Measurements from ENCODE around the gene B4GALT2. TPM values are rescaled to one million over a fixed set of nuclear protein-coding genes. Genes with fewer than 3 reads are reported as not detected.
A peak's percentile ranks its signal among the peaks of the same experiment; 100 is the strongest.

Gene B4GALT2
- total and polyA plus RNA-seq, 9 of the 15 experiments (the other 6 are each of a cell fraction or from before 2014, with no cell fraction given), result 1.3 to 86.8 (median 43.8) TPM

DNA sequence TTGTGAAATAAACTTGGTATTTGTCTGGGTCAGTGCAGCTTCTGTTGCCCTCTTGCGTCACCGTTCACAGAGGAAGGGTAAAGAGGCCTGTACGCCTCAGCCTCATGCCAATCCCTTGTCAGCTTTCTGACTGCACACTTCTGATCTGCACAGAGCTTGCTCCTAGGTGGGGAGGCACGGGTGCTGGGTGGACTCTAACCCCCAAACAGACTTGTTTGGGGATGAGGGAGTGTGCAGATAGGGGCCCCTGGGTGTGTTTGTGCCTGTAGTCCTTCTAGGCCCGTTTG, 803 bp upstream of the B4GALT2 start:
- peaks cover 65% of the 10 kb centered on the region for H3K36me3 ChIP-seq (ENCODE audit: control insufficient read depth, insufficient read depth, low read length)
- H3K9me1 ChIP-seq (ENCODE audit: control insufficient read depth, insufficient read depth, low read length), result peaks cover 21% of the 10 kb centered on the region
- ChIA-PET CTCF (ENCODE audit: low intra/inter-chr PET ratio) (no interaction called here), POLR2A (interaction anchor here (0.6 to 1.8 kb wide), 9 partner anchors 11 to 654 kb away, joined by 3 to 10 read pairs (median 3); partner anchors contain the start of gene CCDC24)
- peaks cover 81% of the 10 kb centered on the region for H3K79me2 ChIP-seq (ENCODE audit: control insufficient read depth, insufficient read depth, low read length)
- H3K27ac ChIP-seq (ENCODE audit: extremely low read depth, low read depth, low read length), result peak overlapping the region; percentile 54; the same call in 1 of the 3 replicates
- no peaks in the 10 kb centered on the region for H3K9me3 ChIP-seq (replicated peaks; ENCODE audit: control insufficient read depth, insufficient read depth, low read depth, low read length)
- in situ Hi-C loops (cut with MboI), result no loop called here
- H3K27me3 ChIP-seq (ENCODE audit: control insufficient read depth in 2 of 2, insufficient read depth in 2 of 2, low read length in 2 of 2), result no peaks in the 10 kb centered on the region
- peaks cover 33% of the 10 kb centered on the region for H4K20me1 ChIP-seq (replicated peaks; ENCODE audit: control insufficient read depth, insufficient read depth, low read length)
- ATAC-seq (no peak), DNase-seq (ENCODE audit: extremely low read depth in 1 of 4, low spot score in 3 of 4) (no peak), FAIRE-seq (no peak)
- peak overlapping the region; percentile 62 to 97; a peak in 3 of 4 replicates for H3K9ac ChIP-seq (ENCODE audit: insufficient read depth in 1 of 2, low read depth in 2 of 2, low read length in 2 of 2)
- H3K4me3 ChIP-seq, result peak overlapping the region; percentile 58
- intact Hi-C loops (cut with micrococcal nuclease), result no loop called here
- peak overlapping the region; percentile 79 for H3K4me2 ChIP-seq (ENCODE audit: insufficient read depth, low read length)
- BruUV-seq (replicated peaks), result no TSS peak
- no peak overlapping the region for H2AFZ ChIP-seq (ENCODE audit: low read depth, low read length)
- 64% methylated on average over 5 of the region's 5 CpGs for WGBS (ENCODE audit: insufficient coverage, low coverage, missing lambda C conversion rate)
- H3K4me1 ChIP-seq (replicated peaks in 1 of 2; ENCODE audit: control insufficient read depth in 2 of 2, insufficient read depth in 2 of 2, low read length in 2 of 2), result peaks cover 52 to 86% of the 10 kb centered on the region in 2 experiments
- TF ChIP-seq HEY1 (CRISPR knock-in tag; IDR thresholded peaks at IDR 0.05; ENCODE audit: borderline replicate concordance) (no peak), TBL1XR1 (IDR thresholded peaks at IDR 0.05; ENCODE audit: low read length in 2 of 2) (no peak), POLR2AphosphoS2 (IDR thresholded peaks at IDR 0.05; ENCODE audit: low read length) (no peak), SIRT6 (IDR thresholded peaks at IDR 0.05; ENCODE audit: low read depth, low read length) (no peak), HNRNPL (IDR thresholded peaks at IDR 0.05; ENCODE audit: low read depth, low read length) (no peak), TFAM (CRISPR knock-in tag; conservative IDR thresholded peaks at IDR 0.05) (no peak)
- TF ChIP-seq, protein P1, sequence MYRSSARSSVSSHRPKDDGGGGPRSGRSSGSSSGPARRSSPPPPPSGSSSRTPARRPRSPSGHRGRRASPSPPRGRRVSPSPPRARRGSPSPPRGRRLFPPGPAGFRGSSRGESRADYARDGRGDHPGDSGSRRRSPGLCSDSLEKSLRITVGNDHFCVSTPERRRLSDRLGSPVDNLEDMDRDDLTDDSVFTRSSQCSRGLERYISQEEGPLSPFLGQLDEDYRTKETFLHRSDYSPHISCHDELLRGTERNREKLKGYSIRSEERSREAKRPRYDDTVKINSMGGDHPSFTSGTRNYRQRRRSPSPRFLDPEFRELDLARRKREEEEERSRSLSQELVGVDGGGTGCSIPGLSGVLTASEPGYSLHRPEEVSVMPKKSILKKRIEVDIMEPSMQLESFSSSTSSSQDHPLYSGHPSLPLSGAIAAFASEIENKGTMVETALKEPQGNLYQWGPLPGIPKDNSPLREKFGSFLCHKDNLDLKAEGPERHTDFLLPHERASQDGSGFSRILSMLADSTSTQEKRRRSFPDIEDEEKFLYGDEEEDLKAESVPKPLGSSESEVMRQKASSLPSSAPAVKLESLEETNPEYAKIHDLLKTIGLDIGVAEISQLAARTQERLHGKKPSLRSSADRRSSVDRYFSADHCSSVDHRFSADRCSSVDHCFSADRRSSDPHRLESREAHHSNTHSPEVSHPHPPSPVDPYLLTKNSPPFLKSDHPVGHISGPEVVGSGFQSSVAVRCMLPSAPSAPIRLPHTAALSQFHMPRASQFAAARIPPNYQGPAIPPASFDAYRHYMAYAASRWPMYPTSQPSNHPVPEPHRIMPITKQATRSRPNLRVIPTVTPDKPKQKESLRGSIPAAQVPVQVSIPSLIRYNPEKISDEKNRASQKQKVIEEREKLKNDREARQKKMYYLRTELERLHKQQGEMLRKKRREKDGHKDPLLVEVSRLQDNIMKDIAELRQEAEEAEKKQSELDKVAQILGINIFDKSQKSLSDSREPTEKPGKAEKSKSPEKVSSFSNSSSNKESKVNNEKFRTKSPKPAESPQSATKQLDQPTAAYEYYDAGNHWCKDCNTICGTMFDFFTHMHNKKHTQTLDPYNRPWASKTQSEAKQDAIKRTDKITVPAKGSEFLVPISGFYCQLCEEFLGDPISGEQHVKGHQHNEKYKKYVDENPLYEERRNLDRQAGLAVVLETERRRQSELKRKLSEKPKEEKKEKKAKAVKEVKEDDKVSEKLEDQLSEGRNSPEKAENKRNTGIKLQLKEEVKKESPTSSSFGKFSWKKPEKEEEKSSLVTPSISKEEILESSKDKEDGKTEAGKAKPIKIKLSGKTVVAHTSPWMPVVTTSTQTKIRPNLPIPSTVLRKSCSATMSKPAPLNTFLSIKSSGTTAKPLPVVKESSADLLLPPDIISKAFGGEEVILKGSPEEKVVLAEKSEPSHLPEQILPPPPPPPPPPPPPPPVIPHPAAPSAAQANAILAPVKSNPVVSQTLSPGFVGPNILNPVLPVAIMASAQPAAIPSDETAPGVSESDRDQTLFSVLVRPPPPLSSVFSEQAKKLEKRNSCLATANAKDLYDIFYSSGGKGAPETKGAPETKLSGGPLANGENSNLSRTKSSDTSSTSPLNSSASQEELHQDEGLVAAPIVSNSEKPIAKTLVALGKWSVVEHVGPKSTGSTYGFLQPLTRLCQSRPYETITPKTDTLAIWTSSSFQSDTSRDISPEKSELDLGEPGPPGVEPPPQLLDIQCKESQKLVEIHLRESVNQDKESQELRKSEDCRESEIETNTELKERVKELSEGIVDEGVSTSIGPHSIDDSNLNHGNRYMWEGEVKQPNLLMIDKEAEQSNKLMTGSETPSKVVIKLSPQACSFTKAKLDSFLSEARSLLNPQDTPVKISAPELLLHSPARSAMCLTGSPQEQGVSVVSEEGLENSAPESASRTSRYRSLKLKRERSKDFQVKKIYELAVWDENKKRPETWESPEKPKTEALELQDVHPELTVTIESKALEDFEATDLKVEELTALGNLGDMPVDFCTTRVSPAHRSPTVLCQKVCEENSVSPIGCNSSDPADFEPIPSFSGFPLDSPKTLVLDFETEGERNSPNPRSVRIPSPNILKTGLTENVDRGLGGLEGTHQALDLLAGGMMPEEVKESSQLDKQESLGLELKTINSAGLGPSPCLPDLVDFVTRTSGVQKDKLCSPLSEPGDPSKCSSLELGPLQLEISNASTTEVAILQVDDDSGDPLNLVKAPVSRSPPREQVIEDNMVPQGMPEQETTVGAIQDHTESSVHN (IDR thresholded peaks at IDR 0.05; ENCODE audit: borderline replicate concordance in 1 of 2, low read depth in 1 of 2), result no peak
- TF ChIP-seq, protein P2, sequence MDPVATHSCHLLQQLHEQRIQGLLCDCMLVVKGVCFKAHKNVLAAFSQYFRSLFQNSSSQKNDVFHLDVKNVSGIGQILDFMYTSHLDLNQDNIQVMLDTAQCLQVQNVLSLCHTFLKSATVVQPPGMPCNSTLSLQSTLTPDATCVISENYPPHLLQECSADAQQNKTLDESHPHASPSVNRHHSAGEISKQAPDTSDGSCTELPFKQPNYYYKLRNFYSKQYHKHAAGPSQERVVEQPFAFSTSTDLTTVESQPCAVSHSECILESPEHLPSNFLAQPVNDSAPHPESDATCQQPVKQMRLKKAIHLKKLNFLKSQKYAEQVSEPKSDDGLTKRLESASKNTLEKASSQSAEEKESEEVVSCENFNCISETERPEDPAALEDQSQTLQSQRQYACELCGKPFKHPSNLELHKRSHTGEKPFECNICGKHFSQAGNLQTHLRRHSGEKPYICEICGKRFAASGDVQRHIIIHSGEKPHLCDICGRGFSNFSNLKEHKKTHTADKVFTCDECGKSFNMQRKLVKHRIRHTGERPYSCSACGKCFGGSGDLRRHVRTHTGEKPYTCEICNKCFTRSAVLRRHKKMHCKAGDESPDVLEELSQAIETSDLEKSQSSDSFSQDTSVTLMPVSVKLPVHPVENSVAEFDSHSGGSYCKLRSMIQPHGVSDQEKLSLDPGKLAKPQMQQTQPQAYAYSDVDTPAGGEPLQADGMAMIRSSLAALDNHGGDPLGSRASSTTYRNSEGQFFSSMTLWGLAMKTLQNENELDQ (CRISPR knock-in tag; IDR thresholded peaks at IDR 0.05; ENCODE audit: borderline replicate concordance), result no peak

Data from K562 (cell line).